SK-N-MC (cell line): ENCODE data around the gene TMEM143.

ENCODE experiments used
- EZH2 ChIP-seq: fragments of 200-600 bp; sonication (generic); IDR thresholded peaks from one replicate; pipeline ENCODE4 v1.6.1; 2017; ENCODE audit warnings: antibody characterized with exemption
- FOXP2 ChIP-seq: optimal IDR thresholded peaks from 2 replicates; pipeline ENCODE3; 2011; ENCODE audit warnings: mild to moderate bottlenecking, moderate library complexity; ENCODE audit not compliant: insufficient read depth; ENCODE audit errors: extremely low read length, control extremely low read depth
- POLR2AphosphoS5 ChIP-seq: IDR thresholded peaks from 2 replicates; pipeline ENCODE4 v1.6.1; 2012; ENCODE audit warnings: mild to moderate bottlenecking, low read depth, low read length, borderline replicate concordance

- TF ChIP-seq POLR2AphosphoS5 (no peak), FOXP2 (no peak), EZH2 (no peak)
These were observed 66.6 kb downstream of the TMEM143 start for GRCh38 chr19:48296963-48297734.
